GM23248 (cell line): ENCODE results near the gene MED12. TPM values are rescaled to one million over a fixed set of nuclear protein-coding genes. Genes with fewer than 3 reads are reported as not detected.

ENCODE experiments used
- DNase-seq: peaks from one replicate; pipeline ENCODE4 v3.0.0-alpha.2; 2015
- H2AFZ ChIP-seq: fragments of 200-600 bp; sonication (generic); 2 replicates; pipeline ENCODE4 v1.6.1; 2016; ENCODE audit warnings: antibody characterized with exemption
- H3F3A ChIP-seq: fragments of 200-600 bp; sonication (generic); 2 replicates; pipeline ENCODE4 v1.6.1; 2016; ENCODE audit warnings: mild to moderate bottlenecking, antibody characterized with exemption, mixed run types; ENCODE audit not compliant: insufficient read depth
- H3K27ac ChIP-seq: fragments of 200-600 bp; sonication (generic); 2 replicates; pipeline ENCODE4 v1.5.1; 2016; ENCODE audit warnings: mild to moderate bottlenecking
- H3K27me3 ChIP-seq: fragments of 200-600 bp; sonication (generic); replicated peaks from 2 replicates; pipeline ENCODE4 v1.6.1; 2016; ENCODE audit warnings: mild to moderate bottlenecking; ENCODE audit not compliant: insufficient read depth
- H3K36me3 ChIP-seq: fragments of 200-600 bp; sonication (generic); 2 replicates; pipeline ENCODE4 v1.6.1; 2016; ENCODE audit warnings: low read depth, mild to moderate bottlenecking
- H3K4me1 ChIP-seq: fragments of 200-600 bp; sonication (generic); 2 replicates; pipeline ENCODE4 v1.6.1; 2016; ENCODE audit warnings: mild to moderate bottlenecking; ENCODE audit not compliant: insufficient read depth
- H3K4me2 ChIP-seq: fragments of 200-600 bp; sonication (generic); one replicate; pipeline ENCODE4 v1.6.1; 2016; ENCODE audit warnings: mild to moderate bottlenecking; ENCODE audit not compliant: unreplicated experiment
- H3K4me3 ChIP-seq: fragments of 200-600 bp; sonication (generic); 2 replicates; pipeline ENCODE4 v1.5.1; 2016; ENCODE audit warnings: mild to moderate bottlenecking
- H3K79me2 ChIP-seq: fragments of 200-600 bp; sonication (generic); 2 replicates; pipeline ENCODE4 v1.6.1; 2016; ENCODE audit warnings: mild to moderate bottlenecking; ENCODE audit not compliant: insufficient read depth
- H3K9ac ChIP-seq: fragments of 200-600 bp; sonication (generic); 2 replicates; pipeline ENCODE4 v1.6.1; 2016; ENCODE audit warnings: mild to moderate bottlenecking
- H3K9me2 ChIP-seq: fragments of 200-600 bp; sonication (generic); 2 replicates; pipeline ENCODE4 v1.6.1; 2016; ENCODE audit warnings: mixed run types, mild to moderate bottlenecking, moderate library complexity; ENCODE audit not compliant: insufficient read depth
- H3K9me3 ChIP-seq: fragments of 200-600 bp; sonication (generic); one replicate; pipeline ENCODE4 v1.6.1; 2017; ENCODE audit warnings: low read depth
- H4K20me1 ChIP-seq: fragments of 200-600 bp; sonication (generic); 2 replicates; pipeline ENCODE4 v1.6.0; 2016; ENCODE audit not compliant: insufficient read depth
- EZH2 ChIP-seq: fragments of 200-600 bp; sonication (generic); IDR thresholded peaks from 2 replicates; pipeline ENCODE4 v1.6.1; 2018; ENCODE audit warnings: antibody characterized with exemption, mild to moderate bottlenecking; ENCODE audit not compliant: insufficient read depth, poor library complexity, severe bottlenecking
- EZH2phosphoT487 ChIP-seq: fragments of 200-600 bp; sonication (generic); IDR thresholded peaks from 2 replicates; pipeline ENCODE4 v1.6.1; 2018; ENCODE audit warnings: antibody characterized with exemption, moderate library complexity, mild to moderate bottlenecking, low read depth; ENCODE audit not compliant: insufficient read depth
- whole genome bisulfite sequencing, 2 experiments: methylation state at CpG; one replicate each; pipeline ENCODE4 v1.1.6; 2015 to 2017; ENCODE audit warnings: low lambda C conversion rate in 2 of 2, low coverage in 1 of 2; ENCODE audit errors: missing lambda C conversion rate in 2 of 2; 5-methylcytosine and 5-hydroxymethylcytosine counted together
- in situ Hi-C: fragments of 300-500 bp; cut with MboI; formaldehyde crosslinking; loops from 2 replicates; pipeline ENCODE4 v1.15.0; 2020
- polyA plus RNA-seq: library from polyadenylated mRNA; unstranded; fragments of >200 nt; fragmentation: Nextera tagmentation; extraction: Ambion mirVana; gene quantifications from 2 replicates; pipeline ENCODE4 v1.2.1, GENCODE V29; 2016
- total RNA-seq: library from RNA; depleted of rRNA; stranded (reverse); fragments of >200 nt; shearing (Covaris generic); gene quantifications from 2 replicates; pipeline ENCODE4 v1.2.3, GENCODE V29; 2014

Gene MED12
- total and polyA plus RNA-seq, 2 experiments from 2014 or later = 10.0 to 14.9 TPM

GRCh38 chrX:71171110-71171801, 52.9 kb downstream of the MED12 start:
- in situ Hi-C loops = loop anchor here (25.0 kb wide), 1 partner anchor 184 kb away; no protein-coding TSS in a partner anchor
- H3K4me1 ChIP-seq = no peaks in the 10 kb centered on the region
- no peak overlapping the region for H3K27ac ChIP-seq
- H4K20me1 ChIP-seq = no peaks in the 10 kb centered on the region
- no peaks in the 10 kb centered on the region for H3K9me3 ChIP-seq
- H3K4me2 ChIP-seq = no peak overlapping the region
- H3K9ac ChIP-seq = no peak overlapping the region
- no peaks in the 10 kb centered on the region for H3K36me3 ChIP-seq
- WGBS, 2 experiments = 63 to 75% methylated on average over 6 to 12 of the region's 12 CpGs
- H3K4me3 ChIP-seq = no peak overlapping the region
- no peak overlapping the region for H2AFZ ChIP-seq
- H3K27me3 ChIP-seq = no peaks in the 10 kb centered on the region
- TF ChIP-seq EZH2 = no peak
- no peak for TF ChIP-seq EZH2phosphoT487
- H3K9me2 ChIP-seq = no peaks in the 10 kb centered on the region
- no peaks in the 10 kb centered on the region for H3K79me2 ChIP-seq
- no peak for DNase-seq
- H3F3A ChIP-seq = no peaks in the 10 kb centered on the region

- no peaks in the 10 kb centered on the region for H3K27me3 ChIP-seq
- no peak overlapping the region for H3K9ac ChIP-seq
- no peak for DNase-seq
- TF ChIP-seq EZH2phosphoT487 = no peak
- TF ChIP-seq EZH2 = no peak
- peaks cover 5% of the 10 kb centered on the region; the same call in 1 of the 2 replicates for H3F3A ChIP-seq
- H3K4me3 ChIP-seq = no peak overlapping the region
- H4K20me1 ChIP-seq = no peaks in the 10 kb centered on the region
- peaks cover 14% of the 10 kb centered on the region for H3K4me1 ChIP-seq
- no peaks in the 10 kb centered on the region for H3K9me3 ChIP-seq
- WGBS, 2 experiments = 44 to 51% methylated on average over 2 of the region's 2 CpGs
- no peaks in the 10 kb centered on the region for H3K9me2 ChIP-seq
- H3K79me2 ChIP-seq = no peaks in the 10 kb centered on the region
- no peak overlapping the region for H2AFZ ChIP-seq
- no peak overlapping the region for H3K27ac ChIP-seq
- H3K36me3 ChIP-seq = no peaks in the 10 kb centered on the region
- no peak overlapping the region for H3K4me2 ChIP-seq
- in situ Hi-C loops = loop anchor here (25.0 kb wide), 1 partner anchor 186 kb away; no protein-coding TSS in a partner anchor
These were observed 55.0 kb downstream of the MED12 start for GRCh38 chrX:71173440-71173839.

- 90 to 95% methylated on average over 1 of the region's 1 CpG for WGBS, 2 experiments
- Histone ChIP-seq H3K27ac (no peak overlapping the region), H3K36me3 (no peaks in the 10 kb centered on the region), H3K9me3 (no peaks in the 10 kb centered on the region), H3K4me1 (peaks cover 18% of the 10 kb centered on the region), H3K9me2 (no peaks in the 10 kb centered on the region), H4K20me1 (no peaks in the 10 kb centered on the region), H3K27me3 (no peaks in the 10 kb centered on the region), H3K4me3 (no peak overlapping the region), H2AFZ (no peak overlapping the region), H3F3A (peaks cover 5% of the 10 kb centered on the region; the same call in 1 of the 2 replicates), H3K4me2 (no peak overlapping the region), H3K79me2 (no peaks in the 10 kb centered on the region), H3K9ac (no peak overlapping the region)
- no peak for TF ChIP-seq EZH2
- no peak for TF ChIP-seq EZH2phosphoT487
- DNase-seq = no peak
- in situ Hi-C loops = loop anchor here (25.0 kb wide), 2 partner anchors 187 to 412 kb away; no protein-coding TSS in a partner anchor
These were observed 56.4 kb downstream of the MED12 start for GRCh38 chrX:71174795-71175194.

GRCh38 chrX:71175531-71175930, 57.1 kb downstream of the MED12 start:
- H3K27me3 ChIP-seq = no peaks in the 10 kb centered on the region
- peaks cover 5% of the 10 kb centered on the region; the same call in 1 of the 2 replicates for H3F3A ChIP-seq
- 80 to 85% methylated on average over 5 of the region's 5 CpGs for WGBS, 2 experiments
- no peak for DNase-seq
- no peaks in the 10 kb centered on the region for H3K79me2 ChIP-seq
- in situ Hi-C loops = loop anchor here (25.0 kb wide), 1 partner anchor 413 kb away; no protein-coding TSS in a partner anchor
- H3K9me2 ChIP-seq = no peaks in the 10 kb centered on the region
- H2AFZ ChIP-seq = no peak overlapping the region
- no peak overlapping the region for H3K9ac ChIP-seq
- H3K4me2 ChIP-seq = no peak overlapping the region
- no peaks in the 10 kb centered on the region for H3K36me3 ChIP-seq
- H3K9me3 ChIP-seq = no peaks in the 10 kb centered on the region
- H3K4me3 ChIP-seq = no peak overlapping the region
- H3K27ac ChIP-seq = no peak overlapping the region
- peaks cover 18% of the 10 kb centered on the region for H3K4me1 ChIP-seq
- TF ChIP-seq EZH2 (no peak), EZH2phosphoT487 (no peak)
- no peaks in the 10 kb centered on the region for H4K20me1 ChIP-seq
